ENCODE results near the gene TNKS1BP1.

DNA sequence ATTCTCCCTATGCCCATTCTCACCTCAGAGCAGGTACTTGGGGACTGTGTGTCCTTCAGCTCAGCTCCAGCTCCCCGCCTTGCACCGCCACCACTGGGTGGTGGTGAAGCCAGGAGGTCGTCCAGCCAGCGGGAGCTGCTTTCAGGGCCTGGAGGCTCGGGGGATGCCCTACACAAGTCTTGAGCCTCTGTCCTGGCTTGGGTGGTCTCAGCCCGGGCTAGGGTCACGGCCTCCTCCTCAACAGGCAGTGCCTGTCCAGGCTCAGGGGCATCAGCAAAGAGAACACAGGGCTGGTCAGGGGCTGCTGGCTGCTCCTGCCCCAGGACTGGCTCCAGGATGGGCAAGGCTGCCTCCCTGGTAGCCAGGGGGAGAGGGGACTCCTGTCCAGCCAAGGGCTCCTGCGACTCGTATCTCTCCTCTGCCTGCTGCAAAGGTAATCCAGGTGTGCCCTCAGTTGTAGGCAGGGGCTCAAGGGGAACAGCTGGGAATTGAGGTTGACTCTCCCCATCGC lies 12.2 kb downstream of the TNKS1BP1 start:
- TF ChIP-seq, protein P1, sequence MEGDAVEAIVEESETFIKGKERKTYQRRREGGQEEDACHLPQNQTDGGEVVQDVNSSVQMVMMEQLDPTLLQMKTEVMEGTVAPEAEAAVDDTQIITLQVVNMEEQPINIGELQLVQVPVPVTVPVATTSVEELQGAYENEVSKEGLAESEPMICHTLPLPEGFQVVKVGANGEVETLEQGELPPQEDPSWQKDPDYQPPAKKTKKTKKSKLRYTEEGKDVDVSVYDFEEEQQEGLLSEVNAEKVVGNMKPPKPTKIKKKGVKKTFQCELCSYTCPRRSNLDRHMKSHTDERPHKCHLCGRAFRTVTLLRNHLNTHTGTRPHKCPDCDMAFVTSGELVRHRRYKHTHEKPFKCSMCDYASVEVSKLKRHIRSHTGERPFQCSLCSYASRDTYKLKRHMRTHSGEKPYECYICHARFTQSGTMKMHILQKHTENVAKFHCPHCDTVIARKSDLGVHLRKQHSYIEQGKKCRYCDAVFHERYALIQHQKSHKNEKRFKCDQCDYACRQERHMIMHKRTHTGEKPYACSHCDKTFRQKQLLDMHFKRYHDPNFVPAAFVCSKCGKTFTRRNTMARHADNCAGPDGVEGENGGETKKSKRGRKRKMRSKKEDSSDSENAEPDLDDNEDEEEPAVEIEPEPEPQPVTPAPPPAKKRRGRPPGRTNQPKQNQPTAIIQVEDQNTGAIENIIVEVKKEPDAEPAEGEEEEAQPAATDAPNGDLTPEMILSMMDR (IDR thresholded peaks at IDR 0.05): no peak
- TF ChIP-seq EZH2phosphoT487 (IDR thresholded peaks at IDR 0.05): no peak
